Liver (tissue), 3 donors: ENCODE data around the gene SPATA13.
"Not testable (repeated sequence)": the region's sequence is repeated elsewhere in the genome, so short reads cannot be mapped to it uniquely, and the experiment has no call there.

Experiments used
- EGR1 ChIP-seq, 2 donors: IDR thresholded peaks; 2 replicates each; pipeline ENCODE4 v1.6.1; 2016 to 2018; ENCODE audit warnings: antibody characterized with exemption in 2 of 2, low read depth in 2 of 2
- GABPA ChIP-seq, 2 donors: IDR thresholded peaks in 1 of 2; conservative IDR thresholded peaks in 1 of 2; 2 replicates each; pipeline ENCODE4 v1.6.1; 2016; ENCODE audit warnings: antibody characterized with exemption in 2 of 2, mild to moderate bottlenecking in 1 of 2, moderate library complexity in 1 of 2
- JUND ChIP-seq, 2 donors: IDR thresholded peaks; 2 replicates each; pipeline ENCODE4 v1.6.1; 2016; ENCODE audit warnings: antibody characterized with exemption in 2 of 2
- RAD21 ChIP-seq, 2 donors: IDR thresholded peaks; 2 replicates each; pipeline ENCODE4 v1.6.1; 2016; ENCODE audit warnings: antibody characterized with exemption in 2 of 2, mild to moderate bottlenecking in 2 of 2
- TF ChIP-seq, protein P1 (sequence below): fragments of 150-350 bp; IDR thresholded peaks from 2 replicates; pipeline ENCODE4 v1.5.1; 2017; ENCODE audit warnings: improper control_type of control experiment, low read depth, low read length; ENCODE audit not compliant: missing input control
- TF ChIP-seq, protein P2 (sequence below): IDR thresholded peaks from 2 replicates; pipeline ENCODE4 v1.6.1; 2016; ENCODE audit warnings: antibody characterized with exemption
- TF ChIP-seq, protein P3 (sequence below): IDR thresholded peaks from 2 replicates; pipeline ENCODE4 v1.6.1; 2016; ENCODE audit warnings: antibody characterized with exemption
- TF ChIP-seq, protein P4 (sequence below): IDR thresholded peaks from 2 replicates; pipeline ENCODE4 v1.6.1; 2016; ENCODE audit warnings: antibody characterized with exemption
- TF ChIP-seq, protein P5 (sequence below): IDR thresholded peaks from 2 replicates; pipeline ENCODE4 v1.6.1; 2016; ENCODE audit warnings: antibody characterized with exemption, mild to moderate bottlenecking
- donor health status: healthy.
- donor health status: healthy.

DNA sequence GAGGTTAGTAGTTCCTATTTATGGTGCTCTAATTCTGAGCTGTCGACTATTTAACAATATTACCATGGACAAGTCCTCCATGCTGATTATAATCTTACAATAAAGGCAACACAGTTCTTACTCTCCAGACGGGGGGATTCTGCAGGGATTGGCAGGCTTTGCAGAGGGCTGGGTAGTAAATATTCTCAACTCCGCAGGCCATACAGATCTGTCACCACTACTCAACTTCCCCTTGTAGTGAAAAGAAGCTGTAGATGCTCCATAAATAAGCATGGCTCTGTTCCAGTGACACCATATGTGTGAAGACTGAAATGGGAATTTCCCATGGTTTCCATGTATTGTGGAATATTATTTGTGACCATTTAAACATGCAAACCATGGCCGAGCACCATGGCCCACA lies 158.4 kb downstream of the SPATA13 start:
- TF ChIP-seq, protein P1, sequence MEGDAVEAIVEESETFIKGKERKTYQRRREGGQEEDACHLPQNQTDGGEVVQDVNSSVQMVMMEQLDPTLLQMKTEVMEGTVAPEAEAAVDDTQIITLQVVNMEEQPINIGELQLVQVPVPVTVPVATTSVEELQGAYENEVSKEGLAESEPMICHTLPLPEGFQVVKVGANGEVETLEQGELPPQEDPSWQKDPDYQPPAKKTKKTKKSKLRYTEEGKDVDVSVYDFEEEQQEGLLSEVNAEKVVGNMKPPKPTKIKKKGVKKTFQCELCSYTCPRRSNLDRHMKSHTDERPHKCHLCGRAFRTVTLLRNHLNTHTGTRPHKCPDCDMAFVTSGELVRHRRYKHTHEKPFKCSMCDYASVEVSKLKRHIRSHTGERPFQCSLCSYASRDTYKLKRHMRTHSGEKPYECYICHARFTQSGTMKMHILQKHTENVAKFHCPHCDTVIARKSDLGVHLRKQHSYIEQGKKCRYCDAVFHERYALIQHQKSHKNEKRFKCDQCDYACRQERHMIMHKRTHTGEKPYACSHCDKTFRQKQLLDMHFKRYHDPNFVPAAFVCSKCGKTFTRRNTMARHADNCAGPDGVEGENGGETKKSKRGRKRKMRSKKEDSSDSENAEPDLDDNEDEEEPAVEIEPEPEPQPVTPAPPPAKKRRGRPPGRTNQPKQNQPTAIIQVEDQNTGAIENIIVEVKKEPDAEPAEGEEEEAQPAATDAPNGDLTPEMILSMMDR: not testable (repeated sequence)
- TF ChIP-seq, protein P2, sequence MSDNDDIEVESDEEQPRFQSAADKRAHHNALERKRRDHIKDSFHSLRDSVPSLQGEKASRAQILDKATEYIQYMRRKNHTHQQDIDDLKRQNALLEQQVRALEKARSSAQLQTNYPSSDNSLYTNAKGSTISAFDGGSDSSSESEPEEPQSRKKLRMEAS: not testable (repeated sequence)
- TF ChIP-seq, protein P3, sequence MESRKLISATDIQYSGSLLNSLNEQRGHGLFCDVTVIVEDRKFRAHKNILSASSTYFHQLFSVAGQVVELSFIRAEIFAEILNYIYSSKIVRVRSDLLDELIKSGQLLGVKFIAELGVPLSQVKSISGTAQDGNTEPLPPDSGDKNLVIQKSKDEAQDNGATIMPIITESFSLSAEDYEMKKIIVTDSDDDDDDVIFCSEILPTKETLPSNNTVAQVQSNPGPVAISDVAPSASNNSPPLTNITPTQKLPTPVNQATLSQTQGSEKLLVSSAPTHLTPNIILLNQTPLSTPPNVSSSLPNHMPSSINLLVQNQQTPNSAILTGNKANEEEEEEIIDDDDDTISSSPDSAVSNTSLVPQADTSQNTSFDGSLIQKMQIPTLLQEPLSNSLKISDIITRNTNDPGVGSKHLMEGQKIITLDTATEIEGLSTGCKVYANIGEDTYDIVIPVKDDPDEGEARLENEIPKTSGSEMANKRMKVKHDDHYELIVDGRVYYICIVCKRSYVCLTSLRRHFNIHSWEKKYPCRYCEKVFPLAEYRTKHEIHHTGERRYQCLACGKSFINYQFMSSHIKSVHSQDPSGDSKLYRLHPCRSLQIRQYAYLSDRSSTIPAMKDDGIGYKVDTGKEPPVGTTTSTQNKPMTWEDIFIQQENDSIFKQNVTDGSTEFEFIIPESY: not testable (repeated sequence)
- not testable (repeated sequence) for TF ChIP-seq JUND (IDR thresholded peaks at IDR 0.05); GABPA (IDR thresholded peaks at IDR 0.05 in 1 of 2, conservative IDR thresholded peaks at IDR 0.05 in 1 of 2); EGR1 (IDR thresholded peaks at IDR 0.05; ENCODE audit: low read depth in 2 of 2); RAD21 (IDR thresholded peaks at IDR 0.05)
- TF ChIP-seq, protein P4, sequence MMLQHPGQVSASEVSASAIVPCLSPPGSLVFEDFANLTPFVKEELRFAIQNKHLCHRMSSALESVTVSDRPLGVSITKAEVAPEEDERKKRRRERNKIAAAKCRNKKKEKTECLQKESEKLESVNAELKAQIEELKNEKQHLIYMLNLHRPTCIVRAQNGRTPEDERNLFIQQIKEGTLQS: not testable (repeated sequence)
- TF ChIP-seq, protein P5, sequence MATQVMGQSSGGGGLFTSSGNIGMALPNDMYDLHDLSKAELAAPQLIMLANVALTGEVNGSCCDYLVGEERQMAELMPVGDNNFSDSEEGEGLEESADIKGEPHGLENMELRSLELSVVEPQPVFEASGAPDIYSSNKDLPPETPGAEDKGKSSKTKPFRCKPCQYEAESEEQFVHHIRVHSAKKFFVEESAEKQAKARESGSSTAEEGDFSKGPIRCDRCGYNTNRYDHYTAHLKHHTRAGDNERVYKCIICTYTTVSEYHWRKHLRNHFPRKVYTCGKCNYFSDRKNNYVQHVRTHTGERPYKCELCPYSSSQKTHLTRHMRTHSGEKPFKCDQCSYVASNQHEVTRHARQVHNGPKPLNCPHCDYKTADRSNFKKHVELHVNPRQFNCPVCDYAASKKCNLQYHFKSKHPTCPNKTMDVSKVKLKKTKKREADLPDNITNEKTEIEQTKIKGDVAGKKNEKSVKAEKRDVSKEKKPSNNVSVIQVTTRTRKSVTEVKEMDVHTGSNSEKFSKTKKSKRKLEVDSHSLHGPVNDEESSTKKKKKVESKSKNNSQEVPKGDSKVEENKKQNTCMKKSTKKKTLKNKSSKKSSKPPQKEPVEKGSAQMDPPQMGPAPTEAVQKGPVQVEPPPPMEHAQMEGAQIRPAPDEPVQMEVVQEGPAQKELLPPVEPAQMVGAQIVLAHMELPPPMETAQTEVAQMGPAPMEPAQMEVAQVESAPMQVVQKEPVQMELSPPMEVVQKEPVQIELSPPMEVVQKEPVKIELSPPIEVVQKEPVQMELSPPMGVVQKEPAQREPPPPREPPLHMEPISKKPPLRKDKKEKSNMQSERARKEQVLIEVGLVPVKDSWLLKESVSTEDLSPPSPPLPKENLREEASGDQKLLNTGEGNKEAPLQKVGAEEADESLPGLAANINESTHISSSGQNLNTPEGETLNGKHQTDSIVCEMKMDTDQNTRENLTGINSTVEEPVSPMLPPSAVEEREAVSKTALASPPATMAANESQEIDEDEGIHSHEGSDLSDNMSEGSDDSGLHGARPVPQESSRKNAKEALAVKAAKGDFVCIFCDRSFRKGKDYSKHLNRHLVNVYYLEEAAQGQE: not testable (repeated sequence)
